ENCODE results near the gene ROBO1.

GRCh38 chr3:79203144-79203519 lies 564.7 kb downstream of the ROBO1 start:
- TF ChIP-seq CAMTA2 (CRISPR knock-in tag; IDR thresholded peaks at IDR 0.05; ENCODE audit: borderline replicate concordance) (no peak), RFX1 (IDR thresholded peaks at IDR 0.05) (no peak), JUND (CRISPR knock-in tag; IDR thresholded peaks at IDR 0.05) (no peak), CTCF (CRISPR knock-in tag; IDR thresholded peaks at IDR 0.05) (no peak), TRIM22 (IDR thresholded peaks at IDR 0.05) (no peak), ZFP41 (CRISPR knock-in tag; IDR thresholded peaks at IDR 0.05; ENCODE audit: borderline replicate concordance) (no peak), PAX8 (CRISPR knock-in tag; IDR thresholded peaks at IDR 0.05; ENCODE audit: borderline replicate concordance) (no peak), POLR2AphosphoS2 (IDR thresholded peaks at IDR 0.05; ENCODE audit: low read depth, low read length) (no peak), HNRNPL (IDR thresholded peaks at IDR 0.05; ENCODE audit: low read depth, low read length) (no peak), FOSL1 (CRISPR knock-in tag; IDR thresholded peaks at IDR 0.05; ENCODE audit: borderline replicate concordance) (no peak), CREB3 (CRISPR knock-in tag; IDR thresholded peaks at IDR 0.05) (no peak), RELA (CRISPR knock-in tag; IDR thresholded peaks at IDR 0.05) (no peak), ZFP90 (CRISPR knock-in tag; IDR thresholded peaks at IDR 0.05; ENCODE audit: borderline replicate concordance) (no peak)
- TF ChIP-seq, protein P1, sequence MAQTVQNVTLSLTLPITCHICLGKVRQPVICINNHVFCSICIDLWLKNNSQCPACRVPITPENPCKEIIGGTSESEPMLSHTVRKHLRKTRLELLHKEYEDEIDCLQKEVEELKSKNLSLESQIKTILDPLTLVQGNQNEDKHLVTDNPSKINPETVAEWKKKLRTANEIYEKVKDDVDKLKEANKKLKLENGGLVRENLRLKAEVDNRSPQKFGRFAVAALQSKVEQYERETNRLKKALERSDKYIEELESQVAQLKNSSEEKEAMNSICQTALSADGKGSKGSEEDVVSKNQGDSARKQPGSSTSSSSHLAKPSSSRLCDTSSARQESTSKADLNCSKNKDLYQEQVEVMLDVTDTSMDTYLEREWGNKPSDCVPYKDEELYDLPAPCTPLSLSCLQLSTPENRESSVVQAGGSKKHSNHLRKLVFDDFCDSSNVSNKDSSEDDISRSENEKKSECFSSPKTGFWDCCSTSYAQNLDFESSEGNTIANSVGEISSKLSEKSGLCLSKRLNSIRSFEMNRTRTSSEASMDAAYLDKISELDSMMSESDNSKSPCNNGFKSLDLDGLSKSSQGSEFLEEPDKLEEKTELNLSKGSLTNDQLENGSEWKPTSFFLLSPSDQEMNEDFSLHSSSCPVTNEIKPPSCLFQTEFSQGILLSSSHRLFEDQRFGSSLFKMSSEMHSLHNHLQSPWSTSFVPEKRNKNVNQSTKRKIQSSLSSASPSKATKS (CRISPR knock-in tag; IDR thresholded peaks at IDR 0.05) = no peak
